PFSK-1 (cell line): ENCODE data around the gene UPF1.

Experiments used
- POLR2AphosphoS5 ChIP-seq: IDR thresholded peaks from 2 replicates; pipeline ENCODE4 v1.6.1; 2012; ENCODE audit warnings: low read depth, mild to moderate bottlenecking, control low read depth, low read length, moderate library complexity
- REST ChIP-seq, 2 experiments: IDR thresholded peaks; 2 replicates each; pipeline versions ENCODE4 v1.6.1 to v1.8.0; 2011 to 2012; ENCODE audit warnings: low read depth in 2 of 2, low read length in 2 of 2, control low read depth in 1 of 2, inconsistent platforms in 1 of 2, mild to moderate bottlenecking in 1 of 2, moderate library complexity in 1 of 2; ENCODE audit not compliant: insufficient read depth in 1 of 2
- SIN3A ChIP-seq: IDR thresholded peaks from 2 replicates; pipeline ENCODE4 v1.6.1; 2012; ENCODE audit warnings: mild to moderate bottlenecking, low read length, moderate library complexity, borderline replicate concordance; ENCODE audit not compliant: insufficient read depth
- TAF1 ChIP-seq: IDR thresholded peaks from 2 replicates; pipeline ENCODE4 v1.6.1; 2012; ENCODE audit warnings: low read length, control low read depth, borderline replicate concordance; ENCODE audit not compliant: insufficient read depth

- TF ChIP-seq POLR2AphosphoS5 (no peak), SIN3A (no peak), REST (IDR thresholded peaks at IDR 0.05; ENCODE audit: insufficient read depth in 1 of 2, low read depth in 2 of 2, low read length in 2 of 2) (no peak), TAF1 (no peak)
These were observed 23.2 kb downstream of the UPF1 start for GRCh38 chr19:18854982-18855381.
